ENCODE measurements around the gene VPS13C.

DNA sequence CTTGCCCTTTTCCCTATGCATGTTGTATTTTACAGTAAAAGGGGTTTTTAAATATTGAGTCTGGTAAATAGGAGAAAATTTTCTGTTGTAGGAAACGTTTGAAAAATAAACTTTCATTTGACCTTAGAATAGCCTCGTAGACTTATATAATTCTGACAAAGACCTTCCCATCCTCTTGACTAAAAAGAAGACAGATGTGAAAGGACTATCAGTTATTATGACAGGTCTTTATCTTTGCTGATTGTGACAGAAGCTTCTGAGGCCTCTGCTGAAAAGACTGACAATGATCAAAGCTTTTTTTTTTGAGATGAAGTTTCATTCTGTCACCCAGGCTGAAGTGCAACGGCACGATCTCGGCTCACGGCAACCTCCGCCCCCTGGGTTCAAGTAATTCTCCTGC, 30.7 kb upstream of the VPS13C start:
- TF ChIP-seq, protein P1, sequence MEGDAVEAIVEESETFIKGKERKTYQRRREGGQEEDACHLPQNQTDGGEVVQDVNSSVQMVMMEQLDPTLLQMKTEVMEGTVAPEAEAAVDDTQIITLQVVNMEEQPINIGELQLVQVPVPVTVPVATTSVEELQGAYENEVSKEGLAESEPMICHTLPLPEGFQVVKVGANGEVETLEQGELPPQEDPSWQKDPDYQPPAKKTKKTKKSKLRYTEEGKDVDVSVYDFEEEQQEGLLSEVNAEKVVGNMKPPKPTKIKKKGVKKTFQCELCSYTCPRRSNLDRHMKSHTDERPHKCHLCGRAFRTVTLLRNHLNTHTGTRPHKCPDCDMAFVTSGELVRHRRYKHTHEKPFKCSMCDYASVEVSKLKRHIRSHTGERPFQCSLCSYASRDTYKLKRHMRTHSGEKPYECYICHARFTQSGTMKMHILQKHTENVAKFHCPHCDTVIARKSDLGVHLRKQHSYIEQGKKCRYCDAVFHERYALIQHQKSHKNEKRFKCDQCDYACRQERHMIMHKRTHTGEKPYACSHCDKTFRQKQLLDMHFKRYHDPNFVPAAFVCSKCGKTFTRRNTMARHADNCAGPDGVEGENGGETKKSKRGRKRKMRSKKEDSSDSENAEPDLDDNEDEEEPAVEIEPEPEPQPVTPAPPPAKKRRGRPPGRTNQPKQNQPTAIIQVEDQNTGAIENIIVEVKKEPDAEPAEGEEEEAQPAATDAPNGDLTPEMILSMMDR (IDR thresholded peaks at IDR 0.05): no peak
- TF ChIP-seq POLR2A (IDR thresholded peaks at IDR 0.05): no peak
